ENCODE measurements around the gene SLC6A6.

GRCh38 chr3:14505803-14506500 lies 103.5 kb downstream of the SLC6A6 start:
- TF ChIP-seq GABPA (IDR thresholded peaks at IDR 0.05 in 1 of 2, conservative IDR thresholded peaks at IDR 0.05 in 1 of 2) (no peak), RXRA (IDR thresholded peaks at IDR 0.05) (no peak), MAX (IDR thresholded peaks at IDR 0.05) (no peak)
- TF ChIP-seq, protein P1, sequence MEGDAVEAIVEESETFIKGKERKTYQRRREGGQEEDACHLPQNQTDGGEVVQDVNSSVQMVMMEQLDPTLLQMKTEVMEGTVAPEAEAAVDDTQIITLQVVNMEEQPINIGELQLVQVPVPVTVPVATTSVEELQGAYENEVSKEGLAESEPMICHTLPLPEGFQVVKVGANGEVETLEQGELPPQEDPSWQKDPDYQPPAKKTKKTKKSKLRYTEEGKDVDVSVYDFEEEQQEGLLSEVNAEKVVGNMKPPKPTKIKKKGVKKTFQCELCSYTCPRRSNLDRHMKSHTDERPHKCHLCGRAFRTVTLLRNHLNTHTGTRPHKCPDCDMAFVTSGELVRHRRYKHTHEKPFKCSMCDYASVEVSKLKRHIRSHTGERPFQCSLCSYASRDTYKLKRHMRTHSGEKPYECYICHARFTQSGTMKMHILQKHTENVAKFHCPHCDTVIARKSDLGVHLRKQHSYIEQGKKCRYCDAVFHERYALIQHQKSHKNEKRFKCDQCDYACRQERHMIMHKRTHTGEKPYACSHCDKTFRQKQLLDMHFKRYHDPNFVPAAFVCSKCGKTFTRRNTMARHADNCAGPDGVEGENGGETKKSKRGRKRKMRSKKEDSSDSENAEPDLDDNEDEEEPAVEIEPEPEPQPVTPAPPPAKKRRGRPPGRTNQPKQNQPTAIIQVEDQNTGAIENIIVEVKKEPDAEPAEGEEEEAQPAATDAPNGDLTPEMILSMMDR (IDR thresholded peaks at IDR 0.05; ENCODE audit: low read depth, low read length, missing input control) = no peak

All from liver (tissue), 3 donors.